ENCODE results near the gene KCNJ4.

Gene KCNJ4

GRCh38 chr22:38490915-38491314 lies 35.9 kb upstream of the KCNJ4 start:
- no peak for TF ChIP-seq CTCF (IDR thresholded peaks at IDR 0.05)

- TF ChIP-seq CTCF (IDR thresholded peaks at IDR 0.05), result no peak
Observed at GRCh38 chr22:38490475-38490874, 35.5 kb upstream of the KCNJ4 start.

- TF ChIP-seq CTCF (IDR thresholded peaks at IDR 0.05), result no peak
Observed at GRCh38 chr22:38489561-38490145, 34.7 kb upstream of the KCNJ4 start.

DNA sequence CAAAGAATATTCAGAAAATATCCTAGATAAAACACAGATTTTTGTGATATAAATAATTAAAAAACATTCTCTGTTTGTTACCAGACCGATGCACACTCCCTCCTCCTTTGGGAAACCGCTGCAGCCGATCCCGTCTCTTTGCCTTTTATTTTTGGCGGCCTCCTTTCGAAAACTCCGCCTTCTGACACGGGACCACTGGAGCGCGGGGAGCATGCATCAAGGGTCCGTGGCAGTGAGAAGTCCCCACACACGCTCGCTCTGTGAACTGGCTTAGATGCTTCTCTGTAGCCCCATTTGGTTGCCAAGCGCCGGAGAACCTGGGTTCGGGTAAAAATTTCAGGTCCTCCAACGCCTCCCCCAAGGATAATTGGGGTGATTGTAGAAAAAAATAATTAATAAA lies 34.1 kb upstream of the KCNJ4 start:
- no peak for TF ChIP-seq CTCF (IDR thresholded peaks at IDR 0.05)

GRCh38 chr22:38487946-38488345 lies 32.9 kb upstream of the KCNJ4 start:
- TF ChIP-seq CTCF (IDR thresholded peaks at IDR 0.05), result no peak

DNA sequence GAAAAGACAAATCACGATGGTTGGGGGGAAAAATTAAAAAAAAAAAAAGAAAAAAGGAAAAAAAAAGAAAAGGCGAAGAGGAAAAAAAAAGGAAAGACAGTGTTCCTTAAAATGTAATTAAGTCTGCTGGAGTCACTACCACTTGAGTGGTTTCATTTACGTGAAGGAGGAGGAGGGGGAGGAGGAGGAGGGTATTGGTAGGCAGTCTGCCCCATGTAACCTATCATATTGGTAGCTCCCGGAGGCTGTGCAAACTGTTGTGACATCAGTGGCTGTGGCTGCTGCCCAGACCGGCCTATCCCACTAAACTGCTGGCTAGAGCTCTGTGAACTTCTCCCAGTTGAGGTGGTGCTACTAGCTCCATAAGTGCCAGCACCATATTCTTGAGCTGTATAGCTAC lies 30.8 kb upstream of the KCNJ4 start:
- TF ChIP-seq CTCF (IDR thresholded peaks at IDR 0.05), result no peak

DNA sequence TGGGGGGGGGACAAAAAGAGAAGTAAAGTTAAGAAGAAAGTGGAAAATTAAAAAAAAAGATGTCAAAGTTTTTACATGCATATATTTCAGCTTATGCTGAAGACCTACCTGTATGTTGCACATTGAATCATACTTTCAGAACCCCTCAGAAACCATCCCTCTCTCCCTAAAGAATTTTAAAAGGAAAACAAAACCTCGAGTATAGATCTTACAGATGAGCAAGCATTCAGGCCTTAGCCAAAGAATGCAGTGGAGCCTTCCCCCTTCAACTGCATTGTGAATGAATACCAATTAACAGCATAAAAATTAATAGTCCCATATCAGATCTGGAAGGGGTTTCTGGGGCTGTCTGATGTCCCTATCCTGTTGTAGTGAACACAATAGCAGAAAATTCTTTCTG lies 29.2 kb upstream of the KCNJ4 start:
- no peak for TF ChIP-seq CTCF (IDR thresholded peaks at IDR 0.05)

DNA sequence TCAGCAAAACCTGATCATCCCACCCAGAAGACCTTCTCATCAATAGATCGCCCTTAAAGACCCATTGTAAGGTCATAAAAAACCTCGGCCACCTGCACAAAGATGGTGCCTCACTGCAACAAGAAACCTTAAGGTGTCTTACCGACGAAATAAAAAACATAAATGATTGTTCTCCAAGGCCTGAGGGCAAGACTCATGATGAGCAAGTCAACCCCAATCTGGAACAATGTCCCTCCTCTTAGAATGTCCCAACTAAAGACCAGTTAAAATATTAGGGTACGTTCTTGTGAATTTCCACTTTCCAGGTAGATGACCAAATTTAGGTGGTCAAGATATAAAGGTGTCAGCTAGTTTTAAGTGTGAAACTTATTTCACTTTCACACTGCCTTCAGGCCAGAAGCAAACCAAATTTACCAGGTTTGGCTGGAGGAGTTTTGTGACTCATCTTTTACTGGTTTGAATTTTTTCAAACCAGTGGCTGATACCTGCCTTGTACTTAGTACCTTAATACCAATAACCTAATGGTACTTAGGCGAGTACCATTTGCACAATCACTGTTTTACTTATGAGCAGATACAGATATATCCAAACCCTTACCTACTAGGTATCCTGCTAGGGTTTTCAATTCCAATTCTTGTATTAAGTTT lies 27.8 kb upstream of the KCNJ4 start:
- no peak for TF ChIP-seq CTCF (IDR thresholded peaks at IDR 0.05)
